ENCODE data around the gene TOP1.
A peak's percentile ranks its signal among the peaks of the same experiment; 100 is the strongest.
"Not testable (repeated sequence)": the region's sequence is repeated elsewhere in the genome, so short reads cannot be mapped to it uniquely, and the experiment has no call there.

Gene TOP1

DNA sequence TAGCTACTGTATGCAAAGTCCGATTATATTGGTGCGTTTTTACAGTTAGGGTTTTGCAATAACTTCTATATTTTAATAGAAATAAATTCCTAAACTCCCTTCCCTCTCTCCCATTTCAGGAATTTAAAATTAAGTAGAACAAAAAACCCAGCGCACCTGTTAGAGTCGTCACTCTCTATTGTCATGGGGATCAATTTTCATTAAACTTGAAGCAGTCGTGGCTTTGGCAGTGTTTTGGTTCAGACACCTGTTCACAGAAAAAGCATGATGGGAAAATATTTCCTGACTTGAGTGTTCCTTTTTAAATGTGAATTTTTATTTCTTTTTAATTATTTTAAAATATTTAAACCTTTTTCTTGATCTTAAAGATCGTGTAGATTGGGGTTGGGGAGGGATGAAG lies 95.0 kb downstream of the TOP1 start:
- H3K4me3 ChIP-seq (ENCODE audit: low read depth, low read length) = no peak overlapping the region

GRCh38 chr20:41124451-41125094 lies 96.0 kb downstream of the TOP1 start:
- H3K4me3 ChIP-seq (ENCODE audit: low read depth, low read length) = no peak overlapping the region

DNA sequence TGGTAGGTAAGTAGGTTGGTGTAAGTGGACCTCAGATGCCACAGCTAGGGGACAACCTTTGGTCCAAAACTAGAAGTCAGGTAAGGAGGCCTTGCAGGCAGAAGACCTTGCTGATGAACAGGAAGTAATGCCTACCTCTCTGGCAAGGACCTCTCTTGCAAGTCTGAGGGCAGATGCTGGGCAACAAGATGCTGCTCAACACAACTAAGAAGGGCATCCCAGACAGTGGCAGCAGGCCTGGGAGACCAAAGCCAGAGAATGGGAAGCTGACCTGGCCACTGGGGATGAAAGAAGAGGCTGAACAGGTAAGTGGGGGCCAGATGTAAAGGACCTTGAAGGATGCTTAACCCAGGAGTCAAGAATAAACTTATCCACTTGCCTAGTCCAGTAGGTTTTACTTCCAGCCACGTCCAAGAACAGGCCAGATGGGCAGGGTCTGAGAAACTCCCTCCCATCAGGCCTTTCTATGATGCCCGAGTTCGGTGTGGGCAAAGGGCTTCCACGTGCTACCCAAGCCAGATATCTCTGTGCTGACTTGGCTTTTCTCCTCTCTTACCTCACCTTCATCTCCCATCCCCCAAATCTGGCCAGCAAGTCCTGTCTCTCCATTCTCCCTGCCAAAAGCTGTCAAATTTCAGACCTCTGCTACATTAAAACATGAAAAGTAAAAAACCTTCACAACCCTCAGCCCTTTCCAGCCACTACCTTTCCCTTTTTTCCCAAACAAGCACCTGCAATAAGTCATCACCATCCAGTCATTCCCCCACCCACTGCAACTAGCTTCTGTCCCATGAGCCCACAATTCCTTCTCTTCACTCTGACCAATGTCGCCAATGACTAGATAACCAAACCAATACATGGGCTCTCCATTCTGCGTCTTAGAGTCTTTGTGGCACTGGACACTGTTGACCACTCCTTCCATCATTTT lies 97.2 kb downstream of the TOP1 start:
- H3K4me3 ChIP-seq (ENCODE audit: low read depth, low read length) = no peak overlapping the region

DNA sequence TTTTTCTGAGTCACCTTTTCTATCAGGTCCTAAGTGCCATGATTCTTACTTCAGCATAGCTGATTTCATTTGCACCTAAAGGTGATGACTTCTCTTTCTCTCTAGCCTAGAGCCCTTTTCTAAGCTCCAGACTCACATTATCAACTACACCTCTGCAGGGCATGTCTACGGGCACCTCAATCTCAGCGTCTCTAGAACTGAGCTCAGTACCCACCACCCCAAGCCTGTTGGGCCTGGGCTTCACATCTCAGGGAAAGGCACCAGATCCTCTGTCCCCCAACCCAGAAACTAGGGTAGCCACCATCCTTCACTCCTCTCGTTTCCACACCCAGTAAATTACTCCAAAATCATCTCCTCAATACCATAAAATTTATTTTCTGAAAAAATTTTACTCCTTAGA lies 98.1 kb downstream of the TOP1 start:
- no peak overlapping the region for H3K4me3 ChIP-seq (ENCODE audit: low read depth, low read length)

DNA sequence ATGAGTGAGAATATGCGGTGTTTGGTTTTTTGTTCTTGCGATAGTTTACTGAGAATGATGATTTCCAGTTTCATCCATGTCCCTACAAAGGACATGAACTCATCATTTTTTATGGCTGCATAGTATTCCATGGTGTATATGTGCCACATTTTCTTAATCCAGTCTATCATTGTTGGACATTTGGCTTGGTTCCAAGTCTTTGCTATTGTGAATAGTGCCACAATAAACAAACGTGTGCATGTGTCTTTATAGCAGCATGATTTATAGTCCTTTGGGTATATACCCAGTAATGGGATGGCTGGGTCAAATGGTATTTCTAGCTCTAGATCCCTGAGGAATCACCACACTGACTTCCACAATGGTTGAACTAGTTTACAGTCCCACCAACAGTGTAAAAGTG lies 99.7 kb downstream of the TOP1 start:
- H3K4me3 ChIP-seq (ENCODE audit: low read depth, low read length) = not testable (repeated sequence)

- H3K4me3 ChIP-seq (ENCODE audit: low read depth, low read length) = no peak overlapping the region
Observed at GRCh38 chr20:41131594-41132387, 103.2 kb downstream of the TOP1 start.

GRCh38 chr20:41132388-41132775 lies 103.8 kb downstream of the TOP1 start:
- H3K4me3 ChIP-seq (ENCODE audit: low read depth, low read length) = not testable (repeated sequence)

DNA sequence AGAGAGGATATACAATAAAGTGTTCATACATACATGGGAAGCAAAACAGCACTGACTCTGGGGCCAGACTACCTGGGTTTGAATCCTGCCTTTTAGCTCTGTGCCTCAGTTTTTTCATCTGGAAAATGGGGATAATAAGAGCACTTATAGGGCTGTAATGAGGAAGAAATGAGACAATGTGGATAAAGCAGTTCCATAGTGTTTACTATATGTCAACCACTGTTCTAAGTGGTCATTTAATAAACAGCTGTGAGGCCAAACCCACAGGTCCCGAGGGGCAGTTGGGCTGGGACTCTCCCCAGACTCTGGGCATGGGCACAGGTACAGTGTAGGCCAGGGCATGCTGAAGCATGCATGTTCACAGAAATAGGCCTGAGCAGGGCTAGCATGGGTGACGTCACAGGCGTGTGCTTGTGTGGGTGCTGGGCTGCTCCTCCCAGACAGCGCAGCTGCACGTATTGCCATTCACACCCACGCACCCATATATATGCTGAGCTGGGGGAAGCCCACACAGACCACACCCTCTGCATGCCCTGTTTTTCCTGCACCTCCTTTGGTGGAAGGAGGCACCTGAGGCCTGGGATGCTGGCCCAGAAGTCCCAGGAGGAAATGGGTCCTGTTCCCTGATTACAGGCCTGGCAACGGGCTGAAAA lies 105.2 kb downstream of the TOP1 start:
- no peak overlapping the region for H3K4me3 ChIP-seq (ENCODE audit: low read depth, low read length)

DNA sequence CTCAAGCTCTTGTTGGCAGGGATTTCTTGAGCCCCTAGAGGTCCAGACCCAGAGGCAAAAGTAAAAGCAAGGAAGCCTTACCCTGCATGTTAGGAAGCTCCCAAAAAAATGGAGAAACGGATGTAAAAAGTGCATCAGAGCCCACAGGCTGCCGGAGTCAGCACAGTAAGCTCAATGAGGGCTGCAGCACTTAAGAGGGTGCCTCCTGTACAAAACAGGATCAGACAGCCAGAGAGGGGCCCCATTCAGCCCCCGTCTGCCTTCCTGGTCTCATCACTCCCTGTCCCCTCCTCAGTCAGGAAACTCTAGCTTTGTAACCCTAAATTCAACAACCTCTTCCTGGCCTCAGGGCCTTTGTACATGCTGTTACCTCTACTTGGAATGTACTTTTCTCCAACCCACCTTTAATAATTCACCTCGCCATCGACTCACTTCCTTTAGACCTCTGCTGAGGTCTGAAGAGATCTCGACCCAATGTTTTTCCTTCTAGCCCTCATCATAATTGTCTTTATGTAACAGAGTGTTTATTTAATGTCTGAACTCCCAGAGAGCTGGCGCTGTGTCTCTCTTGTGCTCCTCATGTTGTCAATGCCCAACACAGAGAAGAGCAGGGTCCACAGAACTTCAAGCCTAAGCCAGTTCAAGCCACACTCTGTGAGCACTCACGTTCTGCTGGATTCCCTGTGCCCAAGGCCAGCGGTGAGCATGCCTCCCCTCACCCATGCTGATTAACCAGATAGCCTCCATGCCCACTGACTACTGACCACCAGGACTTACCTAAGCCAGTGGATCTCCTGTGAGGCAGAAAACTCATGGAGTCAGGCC lies 106.0 kb downstream of the TOP1 start:
- H3K4me3 ChIP-seq (ENCODE audit: low read depth, low read length) = no peak overlapping the region

DNA sequence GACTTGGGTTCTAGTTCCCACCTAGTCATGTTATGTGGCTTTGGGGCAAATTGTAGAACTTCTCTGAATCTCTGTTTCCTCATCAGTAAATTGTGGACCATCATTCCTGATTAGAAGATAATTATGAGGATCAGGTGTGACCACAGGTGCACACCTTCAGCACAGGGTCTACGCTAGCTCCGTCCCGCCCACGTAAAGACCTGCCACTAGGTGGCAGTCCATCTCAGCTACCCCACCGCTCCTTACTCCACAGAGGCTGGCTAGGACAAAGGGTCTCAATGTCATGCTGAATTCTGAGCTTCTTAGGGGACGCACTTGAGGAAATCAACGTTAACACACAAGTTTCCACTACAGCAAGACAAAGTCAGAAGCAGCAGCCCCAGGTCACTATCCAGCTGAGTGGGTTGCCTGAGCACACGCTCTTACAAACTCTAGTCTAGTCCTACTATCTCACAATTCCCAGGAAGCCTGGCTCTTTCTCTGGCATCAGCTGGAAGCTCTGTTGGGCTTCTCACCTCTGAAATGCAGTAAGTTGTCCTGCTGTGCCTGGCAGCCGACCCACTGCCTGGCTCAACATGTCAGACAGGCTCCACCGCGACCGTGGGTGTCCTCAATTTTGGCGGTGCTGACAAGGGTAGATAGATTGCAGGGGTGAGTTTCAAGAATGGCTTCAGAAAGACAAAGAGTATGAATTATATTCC lies 106.7 kb downstream of the TOP1 start:
- no peak overlapping the region for H3K4me3 ChIP-seq (ENCODE audit: low read depth, low read length)

DNA sequence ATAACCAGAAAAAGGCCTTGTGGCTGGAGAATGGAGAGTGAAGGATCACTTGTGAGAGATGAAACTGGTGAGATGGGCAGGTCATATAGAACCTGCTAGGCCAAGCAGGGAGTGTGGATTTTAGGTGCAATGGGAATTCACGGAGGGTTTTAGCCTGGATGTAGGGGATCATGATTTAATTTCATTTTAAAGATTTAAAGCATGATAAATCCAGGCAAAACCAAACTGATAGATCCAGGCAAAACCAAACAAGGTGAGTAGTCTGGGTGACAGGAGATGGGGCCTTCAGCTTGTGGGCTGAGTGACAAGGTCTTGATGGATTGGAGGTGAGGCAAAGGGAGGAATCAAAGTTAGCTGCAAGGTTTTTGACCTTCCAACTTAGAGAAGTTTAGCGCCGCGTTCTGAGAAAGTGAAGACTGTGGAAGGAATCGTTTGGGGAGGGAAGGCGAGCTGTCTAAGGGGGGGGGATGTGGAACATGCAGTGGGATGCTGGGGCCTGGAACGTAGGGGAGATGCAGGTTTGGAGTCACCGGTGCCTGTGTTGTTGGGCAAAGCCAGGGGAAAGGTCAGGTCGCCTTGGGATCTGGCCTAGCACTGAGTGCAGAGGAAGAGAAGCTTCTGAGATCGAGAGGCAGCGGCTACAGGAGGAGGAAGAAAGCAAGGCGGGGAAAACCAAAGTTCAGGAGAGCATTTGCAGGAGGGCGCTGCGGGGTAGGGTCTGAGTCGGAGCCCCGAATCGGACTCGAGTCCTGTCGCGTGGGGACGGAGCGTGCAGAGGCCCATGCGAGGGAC lies 107.5 kb downstream of the TOP1 start:
- H3K4me3 ChIP-seq (ENCODE audit: low read depth, low read length) = peak overlapping the region; percentile 80

DNA sequence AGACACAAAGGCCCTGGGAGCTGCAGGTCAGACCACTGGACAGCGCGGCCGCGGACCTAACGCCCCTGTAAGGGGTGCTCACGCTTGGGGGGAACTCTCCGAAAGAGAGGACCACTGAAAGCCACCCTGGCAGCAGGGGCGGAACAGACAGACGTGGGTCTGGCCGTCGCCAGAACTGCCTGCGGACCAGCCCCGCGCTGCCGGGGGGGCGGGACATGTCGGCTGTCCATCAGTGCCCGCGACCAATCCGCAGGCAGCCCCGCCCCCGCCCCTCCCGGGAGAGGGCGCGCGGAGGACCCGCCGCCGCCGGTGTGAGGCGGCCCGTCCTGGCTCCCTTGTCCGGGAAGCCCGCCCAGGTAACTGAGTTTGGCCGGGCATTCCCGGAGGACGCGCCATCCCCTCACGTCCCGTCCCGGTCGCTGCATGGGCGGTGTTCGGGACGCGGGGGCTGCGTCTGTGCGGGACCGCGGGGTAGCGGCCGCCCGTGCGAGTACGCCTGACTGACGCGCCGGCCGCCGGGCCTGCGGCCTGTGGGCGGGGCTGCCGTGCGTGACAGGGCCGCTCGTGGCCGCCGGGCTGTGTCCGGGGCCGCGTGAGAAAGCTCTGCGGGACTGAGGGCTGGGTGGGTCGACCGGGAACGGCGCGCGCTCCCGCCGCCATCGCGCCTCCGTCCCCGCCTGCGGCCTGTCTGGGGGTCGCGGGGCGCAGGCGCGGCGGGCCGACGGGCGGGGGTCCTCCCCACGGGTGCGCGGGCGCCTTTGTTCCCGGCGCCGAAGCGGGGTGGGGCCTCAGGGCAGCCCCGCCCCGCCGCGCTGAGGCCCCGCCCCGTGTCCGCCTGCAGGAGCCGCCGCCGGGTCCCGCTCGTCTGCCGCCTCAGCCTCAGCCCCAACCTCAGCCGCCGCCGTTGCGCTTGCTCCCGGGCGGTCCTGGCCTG lies 108.3 kb downstream of the TOP1 start, which contains the start of gene PLCG1:
Gene PLCG1 (plus strand): TSS at position 864 of the 934 bp plus-strand sequence. CDS start 99 bp downstream, outside the sequence.
- H3K4me3 ChIP-seq (ENCODE audit: low read depth, low read length) = peak within 1 kb of the TSS; percentile 80

DNA sequence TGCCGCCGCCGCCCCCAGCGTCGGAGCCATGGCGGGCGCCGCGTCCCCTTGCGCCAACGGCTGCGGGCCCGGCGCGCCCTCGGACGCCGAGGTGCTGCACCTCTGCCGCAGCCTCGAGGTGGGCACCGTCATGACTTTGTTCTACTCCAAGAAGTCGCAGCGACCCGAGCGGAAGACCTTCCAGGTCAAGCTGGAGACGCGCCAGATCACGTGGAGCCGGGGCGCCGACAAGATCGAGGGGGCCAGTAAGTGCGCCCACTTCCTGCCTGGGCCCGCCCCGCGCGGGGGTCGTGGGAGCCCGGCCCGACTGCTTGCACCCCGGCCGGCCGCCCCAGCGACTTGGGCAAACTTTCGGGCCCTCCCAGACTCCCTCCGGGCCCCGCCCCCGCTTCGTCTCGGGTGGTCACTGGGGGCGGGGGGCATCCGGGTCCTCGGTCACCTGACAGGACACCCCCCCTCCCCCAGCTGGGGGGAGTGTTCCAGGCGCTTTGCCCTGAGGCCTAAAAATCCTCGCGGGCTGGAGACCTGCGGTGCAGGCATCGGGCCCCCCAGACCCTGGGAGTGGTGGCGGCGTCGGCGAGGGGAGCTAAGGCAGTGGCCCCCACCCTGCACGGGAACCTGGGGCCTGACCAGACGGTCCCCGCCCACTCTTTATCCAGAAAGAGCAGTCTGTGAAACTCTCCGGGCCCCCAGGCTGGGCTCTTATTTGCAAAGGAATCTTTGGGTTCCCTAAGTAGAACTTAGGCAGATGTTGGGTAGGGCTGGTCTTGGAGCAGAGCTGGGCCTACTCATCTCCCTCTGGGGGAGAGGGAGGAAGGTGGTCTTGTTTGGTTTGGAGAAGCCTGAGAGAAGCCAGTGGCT lies 109.2 kb downstream of the TOP1 start:
- H3K4me3 ChIP-seq (ENCODE audit: low read depth, low read length) = peak overlapping the region; percentile 80

DNA sequence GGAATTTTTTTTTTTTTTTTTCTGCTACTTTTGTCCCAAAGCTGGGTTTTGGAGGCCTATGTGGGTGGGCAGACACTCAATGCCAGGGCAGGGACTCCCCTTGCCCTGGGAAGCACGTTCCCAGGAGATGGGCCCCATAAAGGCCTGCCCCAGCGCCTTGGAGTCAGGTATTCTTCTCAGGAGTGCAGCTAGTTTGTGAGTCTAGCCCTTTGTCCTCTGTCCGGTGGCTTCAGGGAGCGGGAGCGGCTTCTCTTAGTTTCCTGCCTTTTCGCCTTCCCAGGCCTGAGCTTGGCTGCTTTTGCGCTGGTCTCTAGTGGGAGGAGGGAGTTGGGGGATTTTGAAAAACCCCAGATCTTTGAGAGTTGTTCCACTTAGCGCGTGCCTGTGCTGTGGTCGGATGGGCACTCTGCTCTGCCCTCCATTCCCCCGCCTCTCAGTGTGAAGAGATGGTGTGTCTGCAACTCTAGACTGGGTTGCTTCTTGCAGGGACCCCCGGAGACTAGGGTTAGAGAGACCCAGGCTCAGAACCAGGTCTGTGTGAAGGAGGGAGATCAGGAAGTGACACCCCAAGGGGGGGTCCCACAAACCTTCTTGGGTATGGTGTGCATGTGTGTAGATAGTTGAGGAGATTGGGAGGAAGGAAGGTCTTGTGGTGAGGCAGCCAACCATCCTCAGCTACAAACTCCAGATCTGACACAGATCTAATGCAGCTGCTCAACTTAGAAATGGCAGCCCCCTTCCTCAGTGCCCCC lies 110.0 kb downstream of the TOP1 start:
- peak overlapping the region; percentile 80 for H3K4me3 ChIP-seq (ENCODE audit: low read depth, low read length)

DNA sequence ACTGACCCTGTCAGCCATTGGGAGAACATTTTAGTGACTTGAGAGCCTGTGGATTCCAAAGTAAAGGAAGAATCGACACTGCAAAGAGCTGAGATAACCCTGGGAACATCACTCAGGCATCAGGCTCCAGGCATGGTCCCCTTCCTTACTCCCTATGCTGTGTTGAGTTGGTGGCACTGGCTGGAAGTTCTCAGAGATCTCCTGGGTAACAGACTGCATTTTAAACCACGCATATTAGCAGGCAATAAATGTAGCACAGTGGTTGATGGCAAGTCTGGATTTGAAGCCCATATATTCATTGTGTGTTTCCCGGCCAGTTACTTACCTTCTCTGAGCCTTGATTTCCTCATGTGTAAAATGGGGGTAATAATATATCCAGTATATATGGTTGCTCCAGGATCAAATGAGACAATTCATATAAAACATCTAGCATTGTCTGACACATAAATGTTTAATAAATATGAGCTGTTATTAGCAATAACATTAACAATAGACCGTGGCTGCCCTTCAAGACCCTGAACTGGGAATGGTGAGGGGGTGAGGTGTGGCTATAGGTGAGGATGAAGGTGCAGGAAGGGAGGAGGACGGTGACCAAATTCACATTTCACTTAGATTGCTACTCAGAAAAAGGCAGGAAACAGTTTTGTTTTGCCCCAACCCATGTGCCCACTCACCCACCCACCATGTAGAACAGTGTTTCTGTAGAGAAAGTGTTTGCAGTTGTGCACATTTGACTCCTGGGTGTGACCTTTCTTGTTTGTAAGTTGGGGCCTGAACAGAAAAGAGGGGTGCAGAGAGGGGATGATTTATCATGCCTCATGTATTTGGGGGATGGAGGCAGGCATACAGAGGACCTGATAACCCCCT lies 110.8 kb downstream of the TOP1 start:
- H3K4me3 ChIP-seq (ENCODE audit: low read depth, low read length) = peak overlapping the region; percentile 1

Data from iPS-11a (cell line).